ENCODE results near the gene SCAPER.
A peak's percentile ranks its signal among the peaks of the same experiment; 100 is the strongest.
"Not testable (repeated sequence)": the region's sequence is repeated elsewhere in the genome, so short reads cannot be mapped to it uniquely, and the experiment has no call there.

Gene SCAPER

DNA sequence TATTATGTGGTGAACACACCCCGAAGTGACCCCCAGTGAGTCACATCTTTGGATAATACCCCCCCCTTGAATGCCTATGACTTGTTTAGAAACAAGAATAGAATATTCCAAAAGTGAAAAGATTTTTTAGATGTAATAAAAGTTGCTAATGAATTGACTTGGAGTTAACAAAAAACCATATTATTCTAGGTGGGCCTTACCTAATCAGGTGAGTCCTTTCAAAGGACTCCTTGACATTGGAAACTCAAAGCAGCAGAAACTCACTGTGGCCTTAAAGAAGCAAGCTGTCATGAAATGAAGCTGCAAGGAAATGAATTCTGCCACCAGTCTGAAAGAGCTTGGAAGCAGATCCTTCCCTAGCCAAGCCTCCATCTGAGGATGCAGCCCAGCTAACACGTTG is 579.4 kb downstream of the SCAPER start:
- no peak for DNase-seq (ENCODE audit: low read depth in 2 of 2)

DNA sequence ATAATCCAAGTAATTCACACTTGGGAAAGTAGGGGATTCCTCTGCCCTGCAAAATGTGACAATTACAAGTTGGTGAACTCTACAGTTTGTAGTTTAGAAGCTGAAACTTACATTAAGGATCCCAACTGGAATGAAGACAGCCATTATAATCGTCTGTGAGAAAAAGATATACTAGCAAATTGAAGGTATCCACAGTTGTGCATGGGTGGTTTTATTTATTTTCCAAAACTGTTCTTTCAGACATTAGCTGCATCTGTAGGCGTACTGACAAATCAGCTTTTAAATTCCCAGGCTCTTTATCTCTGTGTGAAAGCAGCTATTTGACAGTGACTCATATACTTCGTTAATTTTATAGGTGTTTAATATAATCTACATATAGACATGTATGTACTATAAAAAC is 581.1 kb downstream of the SCAPER start:
- no peak for DNase-seq (ENCODE audit: low read depth in 2 of 2)

DNA sequence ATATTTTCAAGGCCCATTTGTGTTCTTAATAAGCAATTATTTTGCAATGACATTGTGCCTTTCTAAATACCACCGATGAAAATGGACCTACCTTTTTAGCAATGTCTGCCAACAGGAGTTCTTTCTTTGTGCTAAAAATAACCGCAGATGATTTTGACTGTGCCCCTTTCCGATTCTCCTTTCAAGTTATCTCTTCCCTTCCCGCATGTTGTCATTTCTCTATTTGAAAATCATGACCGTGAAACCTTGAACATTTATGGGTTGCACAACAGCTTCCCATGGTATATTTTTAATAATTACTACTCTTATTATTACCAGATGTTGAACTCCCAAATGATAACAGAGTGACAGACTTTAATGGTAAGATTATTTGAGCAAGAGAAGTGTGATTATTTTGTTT is 583.5 kb downstream of the SCAPER start:
- no peak for DNase-seq (ENCODE audit: low read depth in 2 of 2)

DNA sequence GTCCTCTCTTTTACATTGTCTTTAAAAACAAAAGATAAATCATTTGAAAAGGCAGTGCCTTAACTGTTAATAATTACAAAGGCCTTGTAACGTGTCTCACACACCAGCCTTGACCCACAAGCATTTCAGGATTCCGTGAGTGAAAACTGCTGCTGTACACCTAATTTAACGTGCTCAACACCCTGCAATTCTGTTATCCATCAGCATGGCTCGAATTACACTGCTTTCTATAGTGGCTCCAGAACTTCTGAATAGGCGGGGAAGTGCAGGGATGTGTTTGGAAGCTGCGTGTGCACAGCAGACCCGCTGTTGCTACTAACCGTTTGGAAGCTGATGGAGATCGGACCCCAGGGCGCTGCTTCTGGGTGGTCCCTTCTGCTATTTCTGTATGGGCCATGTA is 584.0 kb downstream of the SCAPER start:
- no peak for DNase-seq (ENCODE audit: low read depth in 2 of 2)

DNA sequence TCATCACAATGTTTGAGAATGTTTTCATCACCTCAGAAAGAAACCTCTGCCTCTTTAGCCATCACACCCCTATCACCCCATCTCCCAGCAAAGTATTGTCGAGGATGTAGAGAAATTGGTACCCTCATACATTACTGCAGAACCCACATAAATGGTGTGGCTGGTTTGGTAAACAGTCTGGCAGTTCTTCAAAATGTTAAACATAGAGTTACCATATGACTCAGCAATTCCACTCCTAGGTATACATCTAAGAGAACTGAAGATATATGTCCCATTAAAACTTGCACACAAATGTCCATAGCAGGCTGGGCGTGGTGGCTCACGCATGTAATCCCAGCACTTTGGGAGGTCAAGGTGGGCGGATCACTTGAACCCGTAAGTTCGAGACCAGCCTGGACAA is 585.1 kb downstream of the SCAPER start:
- DNase-seq (ENCODE audit: low read depth in 2 of 2) = no peak

DNA sequence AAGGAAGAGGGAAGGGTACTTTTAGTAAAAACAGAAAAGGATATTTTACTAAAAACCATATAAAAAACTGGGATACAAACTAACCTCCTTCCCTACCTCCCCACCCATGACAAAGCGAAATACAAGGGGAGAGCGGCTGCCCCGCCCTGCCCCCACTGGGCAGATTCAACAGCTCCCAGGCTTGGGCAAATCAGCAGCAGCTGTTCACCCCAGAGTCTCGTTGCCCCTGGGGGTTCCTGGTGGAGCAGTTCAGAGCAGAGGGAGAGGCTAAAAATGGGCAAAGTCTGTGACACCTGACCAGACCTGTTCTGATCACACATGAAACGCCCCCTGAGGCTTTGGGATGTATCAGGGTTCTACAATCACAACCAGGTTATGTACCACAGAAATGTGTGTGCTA is 591.4 kb downstream of the SCAPER start:
- DNase-seq (ENCODE audit: low read depth in 2 of 2) = no peak

DNA sequence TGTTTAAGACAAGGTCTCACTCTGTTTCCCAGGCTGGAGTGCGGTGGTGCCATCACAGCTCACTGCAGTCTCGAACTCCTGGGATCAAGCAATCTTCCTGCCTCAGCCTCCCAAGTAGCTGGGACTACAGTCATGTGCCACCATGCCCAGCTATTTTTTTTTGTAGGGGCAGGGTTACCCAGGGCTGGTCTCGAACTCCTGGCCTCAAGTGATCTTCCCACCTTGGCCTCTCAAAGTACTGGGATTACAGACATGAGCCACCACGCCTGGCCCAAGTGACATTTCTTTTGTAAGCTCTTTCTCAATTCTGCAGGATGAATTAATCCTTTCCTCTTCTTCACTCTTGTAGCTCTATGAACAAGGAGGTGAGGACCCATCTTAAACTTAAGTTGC is 592.0 kb downstream of the SCAPER start:
- not testable (repeated sequence) for DNase-seq (ENCODE audit: low read depth in 2 of 2)

DNA sequence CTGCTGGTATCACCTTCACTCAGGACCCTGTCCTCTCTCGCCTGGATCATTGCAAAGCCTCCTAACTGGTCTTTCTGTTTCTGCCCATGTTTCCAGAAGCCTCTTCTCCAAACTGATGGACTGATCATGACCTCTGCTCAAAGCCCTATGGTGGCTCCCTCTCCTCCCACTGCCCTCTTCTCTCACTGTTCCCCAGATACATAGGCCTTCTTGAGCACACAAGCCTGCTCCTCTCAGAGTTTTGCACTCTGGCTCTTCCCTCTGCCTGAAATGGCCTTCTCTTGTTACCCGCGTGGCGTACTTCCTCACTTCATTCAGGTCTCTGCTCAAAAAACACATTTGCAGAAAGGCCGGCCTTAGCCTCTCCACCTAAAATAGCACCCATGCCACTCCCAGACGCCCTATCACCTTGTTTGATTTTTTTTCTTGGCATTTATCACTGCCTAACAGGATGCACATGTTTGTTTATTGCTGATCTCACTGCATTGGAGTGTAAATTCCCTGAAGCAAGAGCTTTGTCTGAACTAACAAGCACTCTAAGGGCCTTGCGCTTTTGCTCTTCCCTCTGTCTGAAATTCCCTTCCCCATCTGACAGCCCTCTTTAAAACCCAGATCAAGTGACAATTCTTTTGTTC is 592.5 kb downstream of the SCAPER start:
- no peak for DNase-seq (ENCODE audit: low read depth in 2 of 2)

DNA sequence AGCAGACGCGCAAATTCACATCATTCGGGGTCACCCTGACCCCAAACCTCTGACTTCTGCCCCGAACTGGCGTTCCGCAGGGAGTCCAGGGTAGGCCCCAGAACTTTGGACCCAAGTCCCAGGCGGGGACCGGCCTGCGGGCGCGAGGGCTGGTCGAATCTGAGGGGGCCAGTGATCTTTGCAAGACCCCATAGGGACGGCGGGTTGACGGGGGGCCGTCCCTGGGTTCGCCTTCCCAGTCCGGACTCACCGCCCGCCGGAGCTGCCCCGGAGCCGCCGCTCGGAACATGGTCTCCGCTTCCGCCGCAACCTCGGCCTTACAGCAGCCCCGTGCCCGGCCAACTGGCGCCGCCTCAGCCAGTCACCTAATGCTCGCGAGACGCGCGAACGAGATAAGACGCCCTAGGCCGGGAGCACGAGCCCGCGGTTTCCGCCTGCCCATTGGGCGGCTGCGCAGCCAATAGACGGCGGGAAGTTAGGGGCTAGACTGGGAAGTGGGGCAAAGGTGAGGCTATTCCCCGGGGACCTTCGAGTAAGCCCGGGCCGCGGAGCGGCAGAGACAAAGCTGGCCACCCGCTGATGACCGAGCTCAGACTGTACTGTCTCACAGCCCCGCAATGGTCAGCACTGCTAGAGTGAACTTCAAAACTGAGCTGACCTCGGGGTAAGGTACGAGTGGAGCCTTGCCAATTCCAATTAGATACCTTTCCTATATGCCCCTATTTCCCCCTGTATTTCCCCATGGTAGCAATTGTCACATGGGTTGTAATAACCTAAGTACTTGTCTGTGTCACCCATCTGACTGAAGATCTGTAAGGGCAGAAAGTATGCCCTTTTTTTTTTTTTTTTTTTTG is 593.8 kb downstream of the SCAPER start, which contains the start of gene ETFA:
Gene ETFA, minus strand, starts transcription at position 370 of the 854 bp plus-strand sequence. Its CDS starts 81 bp downstream, at position 289.
- peak; percentile 91 to 93 for DNase-seq (ENCODE audit: low read depth in 2 of 2)

DNA sequence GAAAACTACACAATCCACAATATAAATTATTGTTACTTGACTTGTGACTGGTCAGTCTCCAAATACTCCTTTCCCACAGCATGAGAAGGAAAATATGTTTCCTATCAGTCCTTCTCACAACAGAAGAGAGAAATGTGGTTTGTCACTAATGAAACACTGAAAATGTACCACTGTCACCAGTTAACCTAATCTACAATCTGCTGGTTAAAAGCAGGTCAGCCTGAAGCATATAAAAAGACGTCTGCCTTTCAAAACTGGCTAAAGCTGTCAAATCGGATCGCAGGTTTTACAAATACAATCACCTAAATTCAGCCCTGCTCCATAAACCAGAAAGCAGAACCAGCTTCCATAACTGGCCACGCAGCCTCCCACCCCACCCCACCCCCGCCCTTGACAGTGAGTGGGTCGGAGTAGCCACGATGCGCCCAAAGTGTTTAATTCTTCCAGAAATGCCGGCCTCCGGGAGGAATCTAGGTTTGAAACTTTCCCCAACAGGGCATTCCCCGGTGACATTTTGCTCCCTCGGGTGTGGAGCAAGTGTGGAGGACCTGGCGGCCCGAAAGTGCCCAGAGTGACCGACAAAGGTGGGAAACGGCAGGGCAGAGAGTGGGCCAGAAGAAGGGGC is 594.6 kb downstream of the SCAPER start:
- DNase-seq (ENCODE audit: low read depth in 2 of 2) = no peak

DNA sequence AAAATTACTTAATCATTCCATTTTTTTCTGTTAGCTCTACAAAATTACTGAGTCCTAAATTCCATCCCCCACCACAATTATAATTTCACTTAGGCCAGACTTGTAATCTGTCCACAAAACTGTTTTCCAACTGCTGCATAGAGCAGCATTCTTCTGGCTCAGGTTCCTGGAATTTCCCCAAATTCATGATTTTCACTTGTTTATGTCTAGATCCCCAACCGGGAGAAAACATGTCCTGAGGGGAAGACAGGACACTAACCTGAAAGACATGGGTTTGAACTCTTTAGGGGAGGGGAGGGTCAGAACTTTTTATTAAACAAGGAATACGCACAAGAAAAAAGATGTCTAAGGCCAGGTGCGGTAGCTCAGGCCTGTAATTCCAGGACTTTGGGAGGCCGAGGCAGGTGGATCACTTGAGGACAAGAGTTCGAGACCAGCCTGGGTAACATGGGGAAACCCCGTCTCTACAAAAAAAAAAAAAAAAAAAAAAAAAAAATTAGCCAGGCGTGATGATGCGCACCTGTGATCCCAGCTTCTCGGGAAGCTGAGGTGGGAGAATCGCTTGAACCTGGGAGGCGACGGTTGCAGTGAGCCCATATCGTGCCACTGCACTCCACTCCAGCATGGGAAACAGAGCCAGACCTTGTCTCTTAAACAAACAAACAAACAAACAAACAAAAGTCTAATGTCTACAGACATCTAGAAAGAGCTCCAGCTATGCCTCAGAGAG is 595.4 kb downstream of the SCAPER start:
- no peak for DNase-seq (ENCODE audit: low read depth in 2 of 2)

DNA sequence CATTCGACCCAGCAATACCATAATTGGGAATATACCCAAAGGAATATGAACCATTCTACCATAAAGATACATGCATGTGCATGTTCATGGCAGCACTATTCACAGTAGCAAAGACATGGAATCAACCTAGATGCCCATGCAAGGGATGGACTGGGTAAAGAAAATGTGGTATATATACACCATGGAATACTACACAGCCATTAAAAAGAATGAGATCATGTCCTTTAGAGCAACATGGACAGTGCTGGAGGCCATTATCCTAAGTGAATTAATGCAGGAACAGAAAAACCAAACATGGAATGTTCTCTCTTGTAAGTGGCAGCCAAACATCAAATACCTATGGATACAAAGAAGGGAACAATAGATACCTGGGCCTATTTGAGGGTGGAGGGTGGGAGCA is 601.2 kb downstream of the SCAPER start:
- DNase-seq (ENCODE audit: low read depth in 2 of 2) = no peak

DNA sequence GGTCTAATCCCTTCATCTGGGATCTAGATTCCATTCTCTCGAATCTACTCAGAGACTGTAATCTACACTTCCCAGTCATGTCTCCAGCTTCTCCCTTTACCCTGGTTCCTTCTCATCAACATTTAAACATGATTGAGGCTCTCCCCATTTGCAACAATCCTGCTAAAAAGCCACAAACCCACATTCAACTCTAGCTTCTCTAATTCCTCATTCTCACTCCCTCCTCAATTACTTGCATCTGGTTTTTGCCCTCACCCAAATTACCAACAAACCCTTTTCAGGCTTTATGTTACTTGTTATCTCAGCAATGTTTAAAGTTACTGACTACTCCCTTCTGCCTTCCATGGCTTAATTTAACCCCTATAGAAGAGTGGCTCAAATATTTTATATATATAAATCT is 605.4 kb downstream of the SCAPER start:
- no peak for DNase-seq (ENCODE audit: low read depth in 2 of 2)

DNA sequence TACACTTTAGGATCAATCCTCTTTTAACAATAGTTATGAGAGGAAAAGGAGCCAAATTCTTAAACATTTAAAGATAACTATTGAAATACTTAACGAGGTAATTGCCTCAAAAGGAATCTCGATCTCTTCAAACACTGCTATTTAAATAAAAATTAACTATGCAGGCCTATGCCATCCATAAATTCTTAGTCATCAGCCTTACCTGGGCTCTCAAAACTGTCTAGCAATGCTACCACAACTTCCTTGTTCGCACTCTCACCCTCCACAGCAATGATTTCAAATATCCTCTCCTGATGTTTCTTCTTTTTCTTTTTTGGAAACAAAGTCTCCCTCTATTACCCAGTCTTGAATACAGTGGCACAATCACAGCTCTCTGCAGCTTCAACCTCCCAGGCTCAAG is 606.2 kb downstream of the SCAPER start:
- DNase-seq (ENCODE audit: low read depth in 2 of 2) = no peak

DNA sequence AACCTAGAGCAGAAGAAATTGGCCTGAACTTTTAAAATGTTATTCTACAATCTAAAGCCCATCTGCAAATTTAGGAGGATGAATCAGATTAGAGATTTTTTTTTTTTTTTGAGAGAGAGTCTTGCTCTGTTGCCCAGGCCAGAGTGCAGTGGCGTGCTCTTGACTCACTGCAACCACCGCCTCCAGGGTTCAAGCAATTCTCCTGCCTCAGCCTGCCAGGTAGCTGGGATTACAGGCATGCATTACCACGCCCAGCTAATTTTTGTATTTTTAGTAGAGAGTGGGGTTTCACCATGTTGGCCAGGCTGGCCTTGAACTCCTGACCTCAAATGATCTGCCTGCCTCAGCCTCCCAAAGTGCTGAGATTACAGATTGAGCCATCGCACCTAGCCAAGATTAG is 607.2 kb downstream of the SCAPER start:
- not testable (repeated sequence) for DNase-seq (ENCODE audit: low read depth in 2 of 2)
